OCI-LY3 (cell line): ENCODE data around the gene GAMT.

Source experiments
- EZH2phosphoT487 ChIP-seq: fragments of 200-600 bp; shearing (Covaris generic); IDR thresholded peaks from 2 replicates; pipeline ENCODE4 v1.6.1; 2018; ENCODE audit warnings: antibody characterized with exemption, mixed run types, low read depth
- TF ChIP-seq, protein P1 (sequence below): fragments of 200-600, 300-600 bp; sonication (generic); IDR thresholded peaks from 2 replicates; pipeline ENCODE4 v1.5.1; 2014; ENCODE audit warnings: antibody characterized with exemption, low read length, low read depth

DNA sequence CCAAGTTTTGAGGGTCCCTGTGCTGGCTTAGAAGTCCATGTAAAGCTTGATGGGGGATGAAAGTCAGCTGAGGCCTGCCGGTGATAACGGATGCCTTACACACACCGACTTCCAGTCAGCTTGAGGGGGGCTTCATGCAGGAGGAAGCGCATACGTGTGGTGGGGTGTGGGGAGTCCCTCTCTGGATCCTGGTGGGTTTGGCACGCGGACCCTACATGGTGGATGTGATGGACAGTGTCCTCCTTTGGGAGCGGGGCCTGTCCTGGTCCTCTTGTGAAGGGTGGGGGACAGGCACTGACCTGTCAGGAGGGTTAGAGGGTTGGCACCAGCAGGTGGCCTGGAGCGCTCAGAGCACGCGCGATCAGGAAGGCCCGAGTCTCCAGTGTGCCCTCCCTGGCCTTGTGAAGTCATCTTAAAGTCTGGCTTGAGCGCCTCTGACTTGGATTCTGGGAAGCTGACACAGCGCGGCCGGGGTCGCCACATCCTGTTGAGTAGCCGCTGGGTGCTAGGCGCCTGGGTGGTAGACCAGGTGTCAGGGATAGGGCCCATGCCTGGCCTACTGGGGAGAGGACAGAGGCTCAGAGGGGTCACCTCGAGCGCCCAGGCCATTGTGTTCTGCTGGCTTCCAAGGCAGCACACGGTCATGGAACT lies 8.9 kb upstream of the GAMT start:
- TF ChIP-seq, protein P1, sequence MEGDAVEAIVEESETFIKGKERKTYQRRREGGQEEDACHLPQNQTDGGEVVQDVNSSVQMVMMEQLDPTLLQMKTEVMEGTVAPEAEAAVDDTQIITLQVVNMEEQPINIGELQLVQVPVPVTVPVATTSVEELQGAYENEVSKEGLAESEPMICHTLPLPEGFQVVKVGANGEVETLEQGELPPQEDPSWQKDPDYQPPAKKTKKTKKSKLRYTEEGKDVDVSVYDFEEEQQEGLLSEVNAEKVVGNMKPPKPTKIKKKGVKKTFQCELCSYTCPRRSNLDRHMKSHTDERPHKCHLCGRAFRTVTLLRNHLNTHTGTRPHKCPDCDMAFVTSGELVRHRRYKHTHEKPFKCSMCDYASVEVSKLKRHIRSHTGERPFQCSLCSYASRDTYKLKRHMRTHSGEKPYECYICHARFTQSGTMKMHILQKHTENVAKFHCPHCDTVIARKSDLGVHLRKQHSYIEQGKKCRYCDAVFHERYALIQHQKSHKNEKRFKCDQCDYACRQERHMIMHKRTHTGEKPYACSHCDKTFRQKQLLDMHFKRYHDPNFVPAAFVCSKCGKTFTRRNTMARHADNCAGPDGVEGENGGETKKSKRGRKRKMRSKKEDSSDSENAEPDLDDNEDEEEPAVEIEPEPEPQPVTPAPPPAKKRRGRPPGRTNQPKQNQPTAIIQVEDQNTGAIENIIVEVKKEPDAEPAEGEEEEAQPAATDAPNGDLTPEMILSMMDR, result no peak
- no peak for TF ChIP-seq EZH2phosphoT487
